Loucy (cell line): Measurements from ENCODE around the gene MYO10.

Experiments
- EZH2phosphoT487 ChIP-seq: fragments of 200-600 bp; IDR thresholded peaks from 2 replicates; pipeline ENCODE4 v1.6.1; 2018; ENCODE audit warnings: antibody characterized with exemption, mild to moderate bottlenecking, moderate library complexity, borderline replicate concordance
- TF ChIP-seq, protein P1 (sequence below): fragments of 200-600 bp; sonication (generic); conservative IDR thresholded peaks from 2 replicates; pipeline ENCODE4 v1.5.1; 2014; ENCODE audit warnings: mild to moderate bottlenecking, antibody characterized with exemption, low read length

DNA sequence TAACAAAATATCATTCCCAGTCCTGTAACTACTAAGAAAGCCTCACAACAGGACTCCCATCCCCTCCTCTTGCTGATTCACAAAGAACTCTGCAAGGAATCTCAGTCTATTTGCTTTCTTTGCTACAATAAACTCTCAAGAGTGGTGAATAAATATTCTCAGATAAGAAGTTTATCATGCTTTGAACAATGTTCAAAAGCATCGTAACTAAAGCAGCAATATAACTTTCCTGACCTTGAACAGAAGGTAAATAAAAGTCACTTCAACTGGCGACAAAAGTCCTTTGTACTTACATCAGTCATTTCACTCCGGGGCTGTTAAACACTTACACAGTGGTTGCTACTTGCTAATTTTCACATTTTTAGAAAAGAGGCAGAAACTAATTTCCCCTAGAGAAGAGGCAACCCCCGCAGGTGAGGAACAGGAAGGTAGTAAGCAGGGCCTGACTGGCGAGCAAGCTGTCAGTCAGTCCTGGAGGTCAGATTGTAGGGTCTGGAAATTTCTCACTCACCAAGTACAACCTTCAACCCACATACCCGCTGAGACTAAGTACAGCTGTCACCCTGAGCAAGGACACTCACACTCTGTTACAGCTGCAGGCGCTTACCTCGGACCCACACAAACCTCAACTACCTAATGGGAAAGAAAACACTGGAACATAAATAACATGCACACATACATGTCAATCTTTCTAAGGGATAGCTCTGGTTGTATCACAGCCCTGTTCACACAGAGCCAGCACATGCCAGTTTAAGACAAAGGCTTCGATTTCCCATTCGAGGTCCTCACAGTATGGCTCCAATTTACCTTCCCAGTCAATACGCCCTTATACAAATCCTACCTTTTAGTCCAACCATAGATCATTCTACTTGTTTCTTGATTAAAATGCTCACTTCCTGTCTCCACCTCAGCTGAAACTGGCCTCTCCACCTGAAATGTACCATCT lies 214.7 kb downstream of the MYO10 start:
- TF ChIP-seq, protein P1, sequence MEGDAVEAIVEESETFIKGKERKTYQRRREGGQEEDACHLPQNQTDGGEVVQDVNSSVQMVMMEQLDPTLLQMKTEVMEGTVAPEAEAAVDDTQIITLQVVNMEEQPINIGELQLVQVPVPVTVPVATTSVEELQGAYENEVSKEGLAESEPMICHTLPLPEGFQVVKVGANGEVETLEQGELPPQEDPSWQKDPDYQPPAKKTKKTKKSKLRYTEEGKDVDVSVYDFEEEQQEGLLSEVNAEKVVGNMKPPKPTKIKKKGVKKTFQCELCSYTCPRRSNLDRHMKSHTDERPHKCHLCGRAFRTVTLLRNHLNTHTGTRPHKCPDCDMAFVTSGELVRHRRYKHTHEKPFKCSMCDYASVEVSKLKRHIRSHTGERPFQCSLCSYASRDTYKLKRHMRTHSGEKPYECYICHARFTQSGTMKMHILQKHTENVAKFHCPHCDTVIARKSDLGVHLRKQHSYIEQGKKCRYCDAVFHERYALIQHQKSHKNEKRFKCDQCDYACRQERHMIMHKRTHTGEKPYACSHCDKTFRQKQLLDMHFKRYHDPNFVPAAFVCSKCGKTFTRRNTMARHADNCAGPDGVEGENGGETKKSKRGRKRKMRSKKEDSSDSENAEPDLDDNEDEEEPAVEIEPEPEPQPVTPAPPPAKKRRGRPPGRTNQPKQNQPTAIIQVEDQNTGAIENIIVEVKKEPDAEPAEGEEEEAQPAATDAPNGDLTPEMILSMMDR, result no peak
- no peak for TF ChIP-seq EZH2phosphoT487
